Measurements from ENCODE around the gene CDH20.

DNA sequence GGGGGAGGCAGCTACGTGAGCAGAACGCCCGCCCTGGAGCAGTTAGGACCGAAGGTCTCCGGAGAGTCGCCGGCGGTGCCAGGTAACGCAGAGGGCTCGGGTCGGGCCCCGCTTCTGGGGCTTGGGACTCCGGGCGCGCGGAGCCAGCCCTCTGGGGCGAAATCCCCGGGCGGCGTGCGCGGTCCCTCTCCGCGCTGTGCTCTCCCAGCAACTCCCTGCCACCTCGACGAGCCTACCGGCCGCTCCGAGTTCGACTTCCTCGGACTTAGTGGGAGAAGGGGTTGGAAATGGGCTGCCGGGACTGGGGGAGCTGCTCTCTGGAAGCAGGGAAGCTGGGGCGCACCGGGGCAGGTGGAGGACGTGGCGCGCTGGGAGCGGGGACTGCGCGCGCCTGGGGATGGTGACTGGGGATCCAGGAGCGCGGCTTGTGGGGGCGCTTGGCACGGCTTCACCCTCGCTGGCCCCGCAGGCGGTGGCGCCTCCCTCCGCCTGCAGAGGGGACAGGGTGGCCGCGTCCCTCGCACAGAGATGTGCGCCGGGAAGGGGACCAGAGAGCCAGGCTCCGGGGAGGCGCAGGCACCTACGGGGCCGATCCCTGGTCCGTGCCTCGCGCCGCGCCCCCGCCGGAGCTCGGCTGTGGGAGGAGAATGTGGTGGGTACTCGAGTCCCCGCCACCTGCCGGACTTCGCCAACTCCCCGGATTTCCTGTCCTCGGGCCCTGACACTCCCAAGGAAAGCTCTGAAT, 688 bp downstream of the CDH20 start:
- TF ChIP-seq KLF16 (tag by site-specific recombination; IDR thresholded peaks at IDR 0.05) (no peak), ZNF311 (tag by site-specific recombination; IDR thresholded peaks at IDR 0.05; ENCODE audit: borderline replicate concordance) (no peak), ZNF169 (tag by site-specific recombination; IDR thresholded peaks at IDR 0.05) (no peak), ZNF76 (tag by site-specific recombination; IDR thresholded peaks at IDR 0.05; ENCODE audit: borderline replicate concordance, low read depth) (no peak)
- TF ChIP-seq, protein P1, sequence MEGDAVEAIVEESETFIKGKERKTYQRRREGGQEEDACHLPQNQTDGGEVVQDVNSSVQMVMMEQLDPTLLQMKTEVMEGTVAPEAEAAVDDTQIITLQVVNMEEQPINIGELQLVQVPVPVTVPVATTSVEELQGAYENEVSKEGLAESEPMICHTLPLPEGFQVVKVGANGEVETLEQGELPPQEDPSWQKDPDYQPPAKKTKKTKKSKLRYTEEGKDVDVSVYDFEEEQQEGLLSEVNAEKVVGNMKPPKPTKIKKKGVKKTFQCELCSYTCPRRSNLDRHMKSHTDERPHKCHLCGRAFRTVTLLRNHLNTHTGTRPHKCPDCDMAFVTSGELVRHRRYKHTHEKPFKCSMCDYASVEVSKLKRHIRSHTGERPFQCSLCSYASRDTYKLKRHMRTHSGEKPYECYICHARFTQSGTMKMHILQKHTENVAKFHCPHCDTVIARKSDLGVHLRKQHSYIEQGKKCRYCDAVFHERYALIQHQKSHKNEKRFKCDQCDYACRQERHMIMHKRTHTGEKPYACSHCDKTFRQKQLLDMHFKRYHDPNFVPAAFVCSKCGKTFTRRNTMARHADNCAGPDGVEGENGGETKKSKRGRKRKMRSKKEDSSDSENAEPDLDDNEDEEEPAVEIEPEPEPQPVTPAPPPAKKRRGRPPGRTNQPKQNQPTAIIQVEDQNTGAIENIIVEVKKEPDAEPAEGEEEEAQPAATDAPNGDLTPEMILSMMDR (tag by site-specific recombination; IDR thresholded peaks at IDR 0.05): no peak
- TF ChIP-seq, protein P2, sequence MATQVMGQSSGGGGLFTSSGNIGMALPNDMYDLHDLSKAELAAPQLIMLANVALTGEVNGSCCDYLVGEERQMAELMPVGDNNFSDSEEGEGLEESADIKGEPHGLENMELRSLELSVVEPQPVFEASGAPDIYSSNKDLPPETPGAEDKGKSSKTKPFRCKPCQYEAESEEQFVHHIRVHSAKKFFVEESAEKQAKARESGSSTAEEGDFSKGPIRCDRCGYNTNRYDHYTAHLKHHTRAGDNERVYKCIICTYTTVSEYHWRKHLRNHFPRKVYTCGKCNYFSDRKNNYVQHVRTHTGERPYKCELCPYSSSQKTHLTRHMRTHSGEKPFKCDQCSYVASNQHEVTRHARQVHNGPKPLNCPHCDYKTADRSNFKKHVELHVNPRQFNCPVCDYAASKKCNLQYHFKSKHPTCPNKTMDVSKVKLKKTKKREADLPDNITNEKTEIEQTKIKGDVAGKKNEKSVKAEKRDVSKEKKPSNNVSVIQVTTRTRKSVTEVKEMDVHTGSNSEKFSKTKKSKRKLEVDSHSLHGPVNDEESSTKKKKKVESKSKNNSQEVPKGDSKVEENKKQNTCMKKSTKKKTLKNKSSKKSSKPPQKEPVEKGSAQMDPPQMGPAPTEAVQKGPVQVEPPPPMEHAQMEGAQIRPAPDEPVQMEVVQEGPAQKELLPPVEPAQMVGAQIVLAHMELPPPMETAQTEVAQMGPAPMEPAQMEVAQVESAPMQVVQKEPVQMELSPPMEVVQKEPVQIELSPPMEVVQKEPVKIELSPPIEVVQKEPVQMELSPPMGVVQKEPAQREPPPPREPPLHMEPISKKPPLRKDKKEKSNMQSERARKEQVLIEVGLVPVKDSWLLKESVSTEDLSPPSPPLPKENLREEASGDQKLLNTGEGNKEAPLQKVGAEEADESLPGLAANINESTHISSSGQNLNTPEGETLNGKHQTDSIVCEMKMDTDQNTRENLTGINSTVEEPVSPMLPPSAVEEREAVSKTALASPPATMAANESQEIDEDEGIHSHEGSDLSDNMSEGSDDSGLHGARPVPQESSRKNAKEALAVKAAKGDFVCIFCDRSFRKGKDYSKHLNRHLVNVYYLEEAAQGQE (tag by site-specific recombination; IDR thresholded peaks at IDR 0.05): no peak
- TF ChIP-seq, protein P3, sequence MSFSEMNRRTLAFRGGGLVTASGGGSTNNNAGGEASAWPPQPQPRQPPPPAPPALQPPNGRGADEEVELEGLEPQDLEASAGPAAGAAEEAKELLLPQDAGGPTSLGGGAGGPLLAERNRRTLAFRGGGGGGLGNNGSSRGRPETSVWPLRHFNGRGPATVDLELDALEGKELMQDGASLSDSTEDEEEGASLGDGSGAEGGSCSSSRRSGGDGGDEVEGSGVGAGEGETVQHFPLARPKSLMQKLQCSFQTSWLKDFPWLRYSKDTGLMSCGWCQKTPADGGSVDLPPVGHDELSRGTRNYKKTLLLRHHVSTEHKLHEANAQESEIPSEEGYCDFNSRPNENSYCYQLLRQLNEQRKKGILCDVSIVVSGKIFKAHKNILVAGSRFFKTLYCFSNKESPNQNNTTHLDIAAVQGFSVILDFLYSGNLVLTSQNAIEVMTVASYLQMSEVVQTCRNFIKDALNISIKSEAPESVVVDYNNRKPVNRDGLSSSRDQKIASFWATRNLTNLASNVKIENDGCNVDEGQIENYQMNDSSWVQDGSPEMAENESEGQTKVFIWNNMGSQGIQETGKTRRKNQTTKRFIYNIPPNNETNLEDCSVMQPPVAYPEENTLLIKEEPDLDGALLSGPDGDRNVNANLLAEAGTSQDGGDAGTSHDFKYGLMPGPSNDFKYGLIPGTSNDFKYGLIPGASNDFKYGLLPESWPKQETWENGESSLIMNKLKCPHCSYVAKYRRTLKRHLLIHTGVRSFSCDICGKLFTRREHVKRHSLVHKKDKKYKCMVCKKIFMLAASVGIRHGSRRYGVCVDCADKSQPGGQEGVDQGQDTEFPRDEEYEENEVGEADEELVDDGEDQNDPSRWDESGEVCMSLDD (tag by site-specific recombination; IDR thresholded peaks at IDR 0.05): no peak
